HFF-Myc (cell line): ENCODE data around the gene SLC28A1.

Source experiments
- DNase-seq: peaks from one replicate; pipeline ENCODE4 v3.0.0-alpha.2; 2011; ENCODE audit warnings: low read depth; ENCODE audit errors: extremely low read depth
- H3K4me3 ChIP-seq: replicated peaks from 2 replicates; pipeline ENCODE4 v1.5.1; 2011; ENCODE audit warnings: low read depth, mild to moderate bottlenecking, control low read depth, low read length
- TF ChIP-seq, protein P1 (sequence below): IDR thresholded peaks from 2 replicates; pipeline ENCODE4 v1.5.1; 2012; ENCODE audit warnings: mild to moderate bottlenecking, low read depth, low read length, control low read depth; ENCODE audit errors: missing control alignments

SLC28A1 gene

DNA sequence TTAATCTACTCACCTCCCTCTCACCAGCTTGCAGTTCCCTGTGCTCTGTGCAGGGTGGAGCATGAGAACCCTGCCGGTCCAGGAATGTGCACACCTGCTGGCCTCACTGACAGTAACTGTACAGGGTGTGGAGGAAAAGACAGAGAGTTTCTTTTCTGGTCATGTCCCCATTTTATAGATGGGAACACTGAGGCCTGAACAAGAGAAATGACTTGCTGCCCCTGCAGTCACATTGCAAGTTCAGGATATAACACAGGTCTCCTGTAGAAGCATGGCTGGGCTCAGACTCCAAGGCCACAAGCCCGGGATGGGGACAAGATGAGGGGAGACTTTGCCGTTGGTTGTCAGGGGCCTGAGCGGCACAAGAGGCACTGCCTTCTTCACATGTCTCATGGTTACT lies 23.3 kb downstream of the SLC28A1 start:
- DNase-seq, result no peak
- no peak overlapping the region for H3K4me3 ChIP-seq
- TF ChIP-seq, protein P1, sequence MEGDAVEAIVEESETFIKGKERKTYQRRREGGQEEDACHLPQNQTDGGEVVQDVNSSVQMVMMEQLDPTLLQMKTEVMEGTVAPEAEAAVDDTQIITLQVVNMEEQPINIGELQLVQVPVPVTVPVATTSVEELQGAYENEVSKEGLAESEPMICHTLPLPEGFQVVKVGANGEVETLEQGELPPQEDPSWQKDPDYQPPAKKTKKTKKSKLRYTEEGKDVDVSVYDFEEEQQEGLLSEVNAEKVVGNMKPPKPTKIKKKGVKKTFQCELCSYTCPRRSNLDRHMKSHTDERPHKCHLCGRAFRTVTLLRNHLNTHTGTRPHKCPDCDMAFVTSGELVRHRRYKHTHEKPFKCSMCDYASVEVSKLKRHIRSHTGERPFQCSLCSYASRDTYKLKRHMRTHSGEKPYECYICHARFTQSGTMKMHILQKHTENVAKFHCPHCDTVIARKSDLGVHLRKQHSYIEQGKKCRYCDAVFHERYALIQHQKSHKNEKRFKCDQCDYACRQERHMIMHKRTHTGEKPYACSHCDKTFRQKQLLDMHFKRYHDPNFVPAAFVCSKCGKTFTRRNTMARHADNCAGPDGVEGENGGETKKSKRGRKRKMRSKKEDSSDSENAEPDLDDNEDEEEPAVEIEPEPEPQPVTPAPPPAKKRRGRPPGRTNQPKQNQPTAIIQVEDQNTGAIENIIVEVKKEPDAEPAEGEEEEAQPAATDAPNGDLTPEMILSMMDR, result no peak

DNA sequence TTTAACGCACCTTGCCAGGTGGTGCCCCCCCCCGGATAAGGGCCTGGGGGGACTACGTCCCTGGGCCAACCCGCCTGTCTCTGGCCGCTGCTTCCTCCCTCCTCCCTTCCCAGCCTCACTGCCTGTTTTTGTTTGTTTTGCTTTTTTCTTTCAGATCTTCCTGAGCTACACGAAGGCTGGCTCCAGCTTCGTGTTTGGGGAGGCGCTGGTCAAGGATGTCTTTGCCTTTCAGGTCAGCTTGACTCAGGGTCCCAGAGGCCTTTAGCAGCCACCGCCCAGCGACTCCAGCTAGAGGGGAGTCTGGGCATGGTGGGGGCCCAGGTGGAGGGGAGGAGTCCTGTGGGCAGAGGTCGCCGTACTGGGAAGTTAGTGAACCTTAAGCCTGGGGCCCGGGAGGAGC lies 24.1 kb downstream of the SLC28A1 start:
- DNase-seq, result no peak
- TF ChIP-seq, protein P1, result no peak
- H3K4me3 ChIP-seq, result no peak overlapping the region

DNA sequence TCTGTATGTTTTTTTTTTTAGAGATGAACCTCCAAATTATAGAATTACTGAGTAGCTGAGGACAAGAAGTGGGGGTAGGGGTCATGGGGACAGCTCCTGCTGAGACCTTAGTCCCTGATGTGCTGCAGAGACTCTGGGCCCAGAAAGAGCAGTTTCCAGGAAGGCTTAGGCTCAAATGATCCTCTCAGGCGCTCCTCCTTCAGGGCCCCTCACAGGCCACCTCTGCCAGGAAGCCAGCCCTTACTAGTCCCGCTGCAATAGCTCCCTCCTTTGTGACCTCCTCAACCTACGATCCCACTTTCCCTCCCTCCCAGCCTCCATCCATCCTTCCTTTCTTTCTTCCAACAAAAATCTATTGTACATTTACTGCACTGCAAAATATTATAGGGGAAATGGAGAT lies 24.6 kb downstream of the SLC28A1 start:
- no peak for DNase-seq
- TF ChIP-seq, protein P1, result no peak
- H3K4me3 ChIP-seq, result no peak overlapping the region

DNA sequence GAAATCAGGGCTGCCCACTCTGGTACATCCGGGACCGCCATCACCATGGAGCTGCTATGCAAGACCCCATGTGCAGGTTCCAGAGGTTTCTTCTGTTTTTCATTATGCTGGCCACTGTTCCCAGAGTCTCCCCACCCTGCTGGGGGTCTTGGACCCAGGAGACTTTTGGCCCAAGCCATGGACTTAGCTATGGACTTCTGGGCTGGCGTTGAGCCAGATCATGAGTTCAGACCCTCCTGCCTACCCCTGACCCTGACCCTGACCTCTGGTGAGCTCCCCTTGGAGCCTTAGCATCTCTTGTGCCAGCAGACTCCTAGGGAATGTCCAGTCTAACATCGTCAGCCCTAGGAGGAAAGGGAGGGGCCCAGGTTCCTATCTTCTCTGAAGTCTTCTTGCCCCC lies 25.3 kb downstream of the SLC28A1 start:
- DNase-seq, result no peak

DNA sequence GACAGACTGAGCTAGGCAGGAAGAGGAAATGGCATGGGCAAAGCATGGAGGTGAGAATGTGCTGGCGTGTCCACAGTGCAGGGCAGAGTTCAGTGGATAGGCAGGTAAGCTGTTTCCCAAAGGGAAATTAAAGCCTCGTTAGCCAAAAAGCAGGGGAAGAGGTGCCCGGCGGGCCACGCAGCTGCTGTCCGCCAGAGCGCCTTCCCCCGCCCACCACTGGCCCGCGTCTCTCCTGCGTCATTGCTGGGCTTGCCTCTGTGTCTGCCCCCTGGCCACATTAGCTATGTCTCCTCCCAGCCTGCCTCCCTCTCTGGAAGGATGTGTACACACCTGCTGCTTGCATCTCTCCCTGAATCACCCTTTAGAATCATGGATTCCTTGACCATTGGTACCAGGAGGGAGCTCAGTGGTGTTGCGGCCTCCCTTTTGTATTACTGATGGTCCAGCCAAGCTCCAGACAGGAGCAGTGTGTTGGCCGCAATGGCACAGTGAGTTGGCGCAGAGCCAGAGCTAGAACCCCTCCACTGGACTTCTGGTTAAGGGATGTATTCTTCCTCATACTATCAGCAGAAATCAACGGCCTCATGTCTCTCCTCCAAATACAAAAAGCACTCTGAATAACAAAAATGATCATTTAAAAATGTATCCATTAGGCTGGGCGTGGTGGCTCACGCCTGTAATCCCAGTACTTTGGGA lies 26.6 kb downstream of the SLC28A1 start:
- DNase-seq, result no peak
- H3K4me3 ChIP-seq, result no peak overlapping the region
- TF ChIP-seq, protein P1, result no peak

More for the DNA sequence above, 25.3 kb downstream of the SLC28A1 start:
- TF ChIP-seq, protein P1, result no peak
- H3K4me3 ChIP-seq, result no peak overlapping the region

DNA sequence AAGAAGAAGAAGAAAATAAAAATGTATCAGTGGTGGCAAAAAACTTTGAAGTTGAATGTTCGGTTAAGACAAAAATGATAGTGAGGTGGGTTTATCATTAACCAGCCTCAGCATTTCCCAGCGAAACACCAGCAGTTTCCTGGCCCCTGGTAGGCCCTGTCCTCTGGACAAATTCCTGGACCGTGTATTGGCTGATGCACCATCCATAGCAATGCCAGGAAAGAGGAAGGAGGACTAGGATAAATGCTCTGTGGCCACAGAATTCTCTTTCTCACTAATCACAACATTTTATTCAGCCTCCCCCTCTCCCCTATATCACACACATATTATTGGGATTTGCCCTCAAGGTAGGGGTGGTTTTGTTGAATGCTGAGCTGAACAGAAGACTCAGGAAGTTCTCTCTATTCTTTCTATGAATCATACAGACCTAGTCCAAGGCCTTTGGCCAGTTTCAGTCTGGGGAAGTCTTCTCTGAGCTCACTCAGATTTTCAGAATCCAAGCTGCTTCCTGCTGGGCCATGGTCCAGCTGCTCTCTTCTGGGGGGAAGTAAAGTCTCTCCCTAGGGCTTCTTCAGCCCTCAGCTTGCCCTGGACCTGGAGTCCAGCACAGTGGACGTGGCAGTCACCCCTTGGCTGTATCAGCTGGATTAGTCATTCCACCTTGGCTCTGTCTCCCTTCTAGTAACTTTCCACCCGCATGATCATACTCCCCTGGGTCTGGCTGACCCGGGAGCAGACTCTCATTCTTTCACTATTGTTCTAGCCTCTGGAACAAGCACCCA lies 27.6 kb downstream of the SLC28A1 start:
- peak; percentile 70 for DNase-seq
- no peak overlapping the region for H3K4me3 ChIP-seq
- TF ChIP-seq, protein P1, result no peak

DNA sequence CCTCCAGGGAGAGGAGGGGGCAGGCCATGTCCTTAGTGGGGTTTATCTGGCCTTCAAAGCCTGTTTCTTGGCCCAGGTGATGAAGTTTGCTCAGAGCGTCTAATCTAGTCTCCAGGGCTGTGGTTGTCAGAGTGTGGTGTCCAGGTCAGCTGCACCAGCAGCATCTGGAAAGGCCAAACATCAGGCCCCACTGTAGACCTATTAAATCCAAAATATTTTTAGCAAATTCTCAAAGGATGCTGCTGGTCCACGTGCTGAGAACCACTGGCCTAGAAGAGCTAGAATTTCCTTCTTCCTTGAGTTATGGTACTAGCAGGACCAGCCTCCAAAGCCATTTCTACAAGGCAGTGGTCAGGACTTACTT lies 28.9 kb downstream of the SLC28A1 start:
- no peak for DNase-seq
- TF ChIP-seq, protein P1, result no peak

More for the DNA sequence above, 28.9 kb downstream of the SLC28A1 start:
- no peak overlapping the region for H3K4me3 ChIP-seq
